DOHH2 (cell line): ENCODE data around the gene GMPPA.

ENCODE experiments used
- H3F3A ChIP-seq: fragments of 200-600 bp; sonication (generic), shearing (Covaris generic); 2 replicates; pipeline ENCODE4 v1.6.0; 2016; ENCODE audit warnings: antibody characterized with exemption, mild to moderate bottlenecking; ENCODE audit not compliant: control insufficient read depth, insufficient read depth
- H3K27ac ChIP-seq: fragments of 200-600 bp; sonication (generic); 2 replicates; pipeline ENCODE4 v1.5.1; 2014; ENCODE audit warnings: low read depth, mild to moderate bottlenecking, low read length, moderate library complexity
- H3K27me3 ChIP-seq: fragments of 200-600 bp; sonication (generic); 2 replicates; pipeline ENCODE4 v1.6.1; 2014; ENCODE audit warnings: mild to moderate bottlenecking, low read length, mixed read lengths; ENCODE audit not compliant: control insufficient read depth
- H3K36me3 ChIP-seq: fragments of 200-600 bp; sonication (generic); 2 replicates; pipeline ENCODE4 v1.6.1; 2014; ENCODE audit warnings: mild to moderate bottlenecking, low read length, moderate library complexity, mixed read lengths; ENCODE audit not compliant: control insufficient read depth
- H3K4me1 ChIP-seq: fragments of 200-600 bp; sonication (generic); 2 replicates; pipeline ENCODE4 v1.6.1; 2014; ENCODE audit warnings: mild to moderate bottlenecking, low read length, mixed read lengths; ENCODE audit not compliant: control insufficient read depth
- H3K4me2 ChIP-seq: fragments of 200-600 bp; sonication (generic); 2 replicates; pipeline ENCODE4 v1.6.0; 2014; ENCODE audit warnings: mild to moderate bottlenecking, low read length, moderate library complexity
- H3K4me3 ChIP-seq: fragments of 200-600 bp; sonication (generic); 2 replicates; pipeline ENCODE4 v1.5.1; 2014; ENCODE audit warnings: mild to moderate bottlenecking, low read length, mixed read lengths
- H3K79me2 ChIP-seq: fragments of 200-600 bp; sonication (generic); 2 replicates; pipeline ENCODE4 v1.6.1; 2014; ENCODE audit warnings: mild to moderate bottlenecking, low read length, mixed read lengths; ENCODE audit not compliant: control insufficient read depth
- H3K9me2 ChIP-seq: fragments of 200-600 bp; sonication (generic); replicated peaks from 2 replicates; pipeline ENCODE4 v1.6.1; 2014; ENCODE audit warnings: mild to moderate bottlenecking, low read length, mixed read lengths; ENCODE audit not compliant: control insufficient read depth
- H3K9me3 ChIP-seq: fragments of 200-600 bp; sonication (generic); 2 replicates; pipeline ENCODE4 v1.6.1; 2014; ENCODE audit warnings: antibody characterized with exemption, low read length, mixed read lengths; ENCODE audit not compliant: control insufficient read depth, insufficient read depth
- H4K20me1 ChIP-seq: fragments of 200-600 bp; sonication (generic); 2 replicates; pipeline ENCODE4 v1.6.0; 2014; ENCODE audit warnings: low read depth, mild to moderate bottlenecking, antibody characterized with exemption, low read length, moderate library complexity; ENCODE audit not compliant: control insufficient read depth, insufficient read depth
- EZH2phosphoT487 ChIP-seq: fragments of 200-600 bp; sonication (generic); IDR thresholded peaks from 2 replicates; pipeline ENCODE4 v1.6.1; 2017; ENCODE audit warnings: borderline replicate concordance, mild to moderate bottlenecking, antibody characterized with exemption, low read length, moderate library complexity, mixed read lengths
- TF ChIP-seq, protein P1 (sequence below): fragments of 200-600 bp; sonication (generic); IDR thresholded peaks from one replicate; pipeline ENCODE4 v1.5.1; 2014; ENCODE audit warnings: antibody characterized with exemption, mild to moderate bottlenecking, low read depth, low read length; ENCODE audit not compliant: poor library complexity, severe bottlenecking

GMPPA gene

GRCh38 chr2:219472629-219473187 lies 26.0 kb upstream of the GMPPA start:
- H3K27me3 ChIP-seq: no peaks in the 10 kb centered on the region
- H3K4me1 ChIP-seq: no peaks in the 10 kb centered on the region
- H3K9me3 ChIP-seq: no peaks in the 10 kb centered on the region
- no peaks in the 10 kb centered on the region for H3K79me2 ChIP-seq
- H3K4me2 ChIP-seq: no peak overlapping the region
- TF ChIP-seq, protein P1, sequence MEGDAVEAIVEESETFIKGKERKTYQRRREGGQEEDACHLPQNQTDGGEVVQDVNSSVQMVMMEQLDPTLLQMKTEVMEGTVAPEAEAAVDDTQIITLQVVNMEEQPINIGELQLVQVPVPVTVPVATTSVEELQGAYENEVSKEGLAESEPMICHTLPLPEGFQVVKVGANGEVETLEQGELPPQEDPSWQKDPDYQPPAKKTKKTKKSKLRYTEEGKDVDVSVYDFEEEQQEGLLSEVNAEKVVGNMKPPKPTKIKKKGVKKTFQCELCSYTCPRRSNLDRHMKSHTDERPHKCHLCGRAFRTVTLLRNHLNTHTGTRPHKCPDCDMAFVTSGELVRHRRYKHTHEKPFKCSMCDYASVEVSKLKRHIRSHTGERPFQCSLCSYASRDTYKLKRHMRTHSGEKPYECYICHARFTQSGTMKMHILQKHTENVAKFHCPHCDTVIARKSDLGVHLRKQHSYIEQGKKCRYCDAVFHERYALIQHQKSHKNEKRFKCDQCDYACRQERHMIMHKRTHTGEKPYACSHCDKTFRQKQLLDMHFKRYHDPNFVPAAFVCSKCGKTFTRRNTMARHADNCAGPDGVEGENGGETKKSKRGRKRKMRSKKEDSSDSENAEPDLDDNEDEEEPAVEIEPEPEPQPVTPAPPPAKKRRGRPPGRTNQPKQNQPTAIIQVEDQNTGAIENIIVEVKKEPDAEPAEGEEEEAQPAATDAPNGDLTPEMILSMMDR: no peak
- no peak for TF ChIP-seq EZH2phosphoT487
- H3K36me3 ChIP-seq: no peaks in the 10 kb centered on the region
- no peak overlapping the region for H3K27ac ChIP-seq
- H4K20me1 ChIP-seq: no peaks in the 10 kb centered on the region
- no peaks in the 10 kb centered on the region for H3F3A ChIP-seq
- H3K9me2 ChIP-seq: no peaks in the 10 kb centered on the region
- no peak overlapping the region for H3K4me3 ChIP-seq

DNA sequence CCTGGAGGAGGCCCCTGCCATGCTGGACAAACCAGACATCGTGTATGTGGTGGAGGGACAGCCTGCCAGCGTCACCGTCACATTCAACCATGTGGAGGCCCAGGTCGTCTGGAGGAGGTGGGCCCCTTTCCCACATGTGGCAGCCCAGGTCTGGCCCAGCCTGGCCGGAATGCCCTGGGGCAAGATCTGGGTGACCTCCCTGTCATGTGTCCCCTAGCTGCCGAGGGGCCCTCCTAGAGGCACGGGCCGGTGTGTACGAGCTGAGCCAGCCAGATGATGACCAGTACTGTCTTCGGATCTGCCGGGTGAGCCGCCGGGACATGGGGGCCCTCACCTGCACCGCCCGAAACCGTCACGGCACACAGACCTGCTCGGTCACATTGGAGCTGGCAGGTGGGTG lies 25.2 kb upstream of the GMPPA start:
- Histone ChIP-seq H3K27me3 (no peaks in the 10 kb centered on the region), H3K79me2 (no peaks in the 10 kb centered on the region), H4K20me1 (no peaks in the 10 kb centered on the region), H3K4me2 (no peak overlapping the region), H3K4me1 (no peaks in the 10 kb centered on the region), H3K9me2 (no peaks in the 10 kb centered on the region), H3K36me3 (no peaks in the 10 kb centered on the region), H3K9me3 (no peaks in the 10 kb centered on the region), H3K4me3 (no peak overlapping the region), H3K27ac (no peak overlapping the region), H3F3A (no peaks in the 10 kb centered on the region)
- TF ChIP-seq, protein P1: no peak
- TF ChIP-seq EZH2phosphoT487: no peak

DNA sequence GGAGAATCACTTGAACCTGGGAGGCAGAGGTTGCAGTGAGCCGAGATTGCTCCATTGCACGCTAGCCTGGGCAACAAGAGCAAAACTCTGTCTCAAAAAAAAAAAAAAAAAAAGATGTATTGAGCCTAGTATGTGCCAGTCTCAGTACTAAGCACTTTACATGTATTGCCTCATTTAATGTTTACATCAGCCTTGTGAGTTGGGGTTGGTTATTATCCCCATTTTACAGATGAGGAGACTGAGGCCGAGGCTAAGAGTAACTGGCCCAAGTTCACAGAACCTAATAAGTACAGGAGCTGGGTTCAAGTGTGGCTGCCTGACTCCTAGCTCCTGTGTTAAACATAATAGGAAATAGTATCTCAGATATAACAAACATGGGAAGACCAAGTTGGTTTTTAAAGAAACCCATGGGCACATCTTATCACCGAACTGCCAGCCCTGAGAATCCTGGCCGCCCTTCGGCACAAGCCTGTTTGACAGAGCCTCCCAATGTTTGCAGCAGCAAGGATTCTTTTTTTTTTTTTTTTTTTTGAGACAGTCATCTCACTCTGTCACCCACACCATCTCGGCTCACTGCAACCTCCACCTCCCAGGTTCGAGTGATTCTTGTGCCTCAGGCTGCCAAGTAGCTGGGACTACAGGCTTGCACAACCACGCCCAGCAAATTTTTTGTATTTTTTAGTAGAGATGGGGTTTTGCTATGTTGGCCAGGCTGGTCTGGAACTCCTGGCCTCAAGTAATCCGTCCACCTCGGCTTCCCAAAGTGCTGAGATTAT lies 24.2 kb upstream of the GMPPA start:
- no peaks in the 10 kb centered on the region for H3K36me3 ChIP-seq
- no peak for TF ChIP-seq EZH2phosphoT487
- TF ChIP-seq, protein P1: no peak
- H4K20me1 ChIP-seq: no peaks in the 10 kb centered on the region
- no peaks in the 10 kb centered on the region for H3K79me2 ChIP-seq
- no peaks in the 10 kb centered on the region for H3K4me1 ChIP-seq
- no peaks in the 10 kb centered on the region for H3K9me2 ChIP-seq
- no peak overlapping the region for H3K4me3 ChIP-seq
- H3K4me2 ChIP-seq: no peak overlapping the region
- H3K27me3 ChIP-seq: no peaks in the 10 kb centered on the region
- H3F3A ChIP-seq: no peaks in the 10 kb centered on the region
- no peak overlapping the region for H3K27ac ChIP-seq
- H3K9me3 ChIP-seq: no peaks in the 10 kb centered on the region
